HEK293 (cell line): ENCODE data around the gene TWF2.

Source experiments
- HOXD13 ChIP-seq: sonication (generic); formaldehyde crosslinking; IDR thresholded peaks from 2 replicates; pipeline ENCODE4 v1.8.0; 2022; ENCODE audit warnings: missing genetic modification reagents, borderline replicate concordance
- TCF7L2 ChIP-seq: IDR thresholded peaks from 2 replicates; pipeline ENCODE4 v1.6.1; 2011; ENCODE audit warnings: low read depth, mild to moderate bottlenecking, inconsistent platforms, low read length, moderate library complexity, borderline replicate concordance
- ZNF18 ChIP-seq: fragments of 450-650 bp; formaldehyde crosslinking; IDR thresholded peaks from 2 replicates; pipeline ENCODE4 v1.5.1; 2016; ENCODE audit warnings: missing biosample characterization, missing genetic modification characterization
- ZNF354C ChIP-seq: fragments of 450-650 bp; formaldehyde crosslinking; IDR thresholded peaks from 2 replicates; pipeline ENCODE4 v1.5.1; 2016; ENCODE audit warnings: missing biosample characterization, missing genetic modification characterization, low read depth, borderline replicate concordance
- ZNF555 ChIP-seq: fragments of 450-650 bp; formaldehyde crosslinking; conservative IDR thresholded peaks from 2 replicates; pipeline ENCODE4 v1.5.1; 2017; ENCODE audit warnings: missing biosample characterization, mild to moderate bottlenecking, missing genetic modification characterization, inconsistent platforms
- ZNF629 ChIP-seq: fragments of 450-650 bp; formaldehyde crosslinking; IDR thresholded peaks from 2 replicates; pipeline ENCODE4 v1.5.1; 2017; ENCODE audit warnings: missing biosample characterization, missing genetic modification characterization
- ZNF654 ChIP-seq: fragments of 450-650 bp; formaldehyde crosslinking; IDR thresholded peaks from 2 replicates; pipeline ENCODE4 v1.5.1; 2016; ENCODE audit warnings: low read depth, missing biosample characterization, missing genetic modification characterization
- ZNF768 ChIP-seq: fragments of 450-650 bp; formaldehyde crosslinking; IDR thresholded peaks from 2 replicates; pipeline ENCODE4 v1.5.1; 2018; ENCODE audit warnings: missing biosample characterization, mild to moderate bottlenecking, missing genetic modification characterization
- ZNF791 ChIP-seq: fragments of 450-650 bp; formaldehyde crosslinking; IDR thresholded peaks from 2 replicates; pipeline ENCODE4 v1.5.1; 2016; ENCODE audit warnings: missing biosample characterization, missing genetic modification characterization
- TF ChIP-seq, protein P1 (sequence below): fragments of 450-650 bp; formaldehyde crosslinking; IDR thresholded peaks from 2 replicates; pipeline ENCODE4 v1.5.1; 2016; ENCODE audit warnings: missing biosample characterization, missing genetic modification characterization
- TF ChIP-seq, protein P2 (sequence below): fragments of 450-650 bp; formaldehyde crosslinking; IDR thresholded peaks from 2 replicates; pipeline ENCODE4 v1.5.1; 2016; ENCODE audit warnings: missing biosample characterization, missing genetic modification characterization

- TF ChIP-seq ZNF18 (no peak), TCF7L2 (no peak), ZNF555 (no peak), ZNF354C (no peak), ZNF768 (tag by site-specific recombination) (no peak), HOXD13 (CRISPR knock-in tag) (no peak), ZNF654 (tag by site-specific recombination) (no peak), ZNF791 (tag by site-specific recombination) (no peak), ZNF629 (tag by site-specific recombination) (no peak)
- TF ChIP-seq, protein P1, sequence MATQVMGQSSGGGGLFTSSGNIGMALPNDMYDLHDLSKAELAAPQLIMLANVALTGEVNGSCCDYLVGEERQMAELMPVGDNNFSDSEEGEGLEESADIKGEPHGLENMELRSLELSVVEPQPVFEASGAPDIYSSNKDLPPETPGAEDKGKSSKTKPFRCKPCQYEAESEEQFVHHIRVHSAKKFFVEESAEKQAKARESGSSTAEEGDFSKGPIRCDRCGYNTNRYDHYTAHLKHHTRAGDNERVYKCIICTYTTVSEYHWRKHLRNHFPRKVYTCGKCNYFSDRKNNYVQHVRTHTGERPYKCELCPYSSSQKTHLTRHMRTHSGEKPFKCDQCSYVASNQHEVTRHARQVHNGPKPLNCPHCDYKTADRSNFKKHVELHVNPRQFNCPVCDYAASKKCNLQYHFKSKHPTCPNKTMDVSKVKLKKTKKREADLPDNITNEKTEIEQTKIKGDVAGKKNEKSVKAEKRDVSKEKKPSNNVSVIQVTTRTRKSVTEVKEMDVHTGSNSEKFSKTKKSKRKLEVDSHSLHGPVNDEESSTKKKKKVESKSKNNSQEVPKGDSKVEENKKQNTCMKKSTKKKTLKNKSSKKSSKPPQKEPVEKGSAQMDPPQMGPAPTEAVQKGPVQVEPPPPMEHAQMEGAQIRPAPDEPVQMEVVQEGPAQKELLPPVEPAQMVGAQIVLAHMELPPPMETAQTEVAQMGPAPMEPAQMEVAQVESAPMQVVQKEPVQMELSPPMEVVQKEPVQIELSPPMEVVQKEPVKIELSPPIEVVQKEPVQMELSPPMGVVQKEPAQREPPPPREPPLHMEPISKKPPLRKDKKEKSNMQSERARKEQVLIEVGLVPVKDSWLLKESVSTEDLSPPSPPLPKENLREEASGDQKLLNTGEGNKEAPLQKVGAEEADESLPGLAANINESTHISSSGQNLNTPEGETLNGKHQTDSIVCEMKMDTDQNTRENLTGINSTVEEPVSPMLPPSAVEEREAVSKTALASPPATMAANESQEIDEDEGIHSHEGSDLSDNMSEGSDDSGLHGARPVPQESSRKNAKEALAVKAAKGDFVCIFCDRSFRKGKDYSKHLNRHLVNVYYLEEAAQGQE (tag by site-specific recombination) = no peak
- TF ChIP-seq, protein P2, sequence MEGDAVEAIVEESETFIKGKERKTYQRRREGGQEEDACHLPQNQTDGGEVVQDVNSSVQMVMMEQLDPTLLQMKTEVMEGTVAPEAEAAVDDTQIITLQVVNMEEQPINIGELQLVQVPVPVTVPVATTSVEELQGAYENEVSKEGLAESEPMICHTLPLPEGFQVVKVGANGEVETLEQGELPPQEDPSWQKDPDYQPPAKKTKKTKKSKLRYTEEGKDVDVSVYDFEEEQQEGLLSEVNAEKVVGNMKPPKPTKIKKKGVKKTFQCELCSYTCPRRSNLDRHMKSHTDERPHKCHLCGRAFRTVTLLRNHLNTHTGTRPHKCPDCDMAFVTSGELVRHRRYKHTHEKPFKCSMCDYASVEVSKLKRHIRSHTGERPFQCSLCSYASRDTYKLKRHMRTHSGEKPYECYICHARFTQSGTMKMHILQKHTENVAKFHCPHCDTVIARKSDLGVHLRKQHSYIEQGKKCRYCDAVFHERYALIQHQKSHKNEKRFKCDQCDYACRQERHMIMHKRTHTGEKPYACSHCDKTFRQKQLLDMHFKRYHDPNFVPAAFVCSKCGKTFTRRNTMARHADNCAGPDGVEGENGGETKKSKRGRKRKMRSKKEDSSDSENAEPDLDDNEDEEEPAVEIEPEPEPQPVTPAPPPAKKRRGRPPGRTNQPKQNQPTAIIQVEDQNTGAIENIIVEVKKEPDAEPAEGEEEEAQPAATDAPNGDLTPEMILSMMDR = no peak
Observed at GRCh38 chr3:52228266-52228665, 10.7 kb downstream of the TWF2 start.
